ENCODE measurements around the gene ADAMTS12.

- TF ChIP-seq CTCF (IDR thresholded peaks at IDR 0.05) (no peak), TCF7L2 (IDR thresholded peaks at IDR 0.05; ENCODE audit: low read depth, low read length) (no peak), POLR2AphosphoS5 (IDR thresholded peaks at IDR 0.05; ENCODE audit: low read depth, low read length) (no peak), REST (IDR thresholded peaks at IDR 0.05; ENCODE audit: insufficient read depth in 1 of 2, low read depth in 2 of 2, low read length in 1 of 2) (no peak)
These were observed 296.5 kb downstream of the ADAMTS12 start for GRCh38 chr5:33595303-33595702.
